Loucy (cell line): ENCODE data around the gene HEPN1.

ENCODE experiments used
- H2AFZ ChIP-seq: fragments of 200-600 bp; sonication (generic); 2 replicates; pipeline ENCODE4 v1.6.0; 2016; ENCODE audit warnings: antibody characterized with exemption, mild to moderate bottlenecking, low read length, moderate library complexity
- H3F3A ChIP-seq: fragments of 200-600 bp; 2 replicates; pipeline ENCODE4 v1.6.0; 2016; ENCODE audit warnings: antibody characterized with exemption, low read depth, mild to moderate bottlenecking
- H3K27me3 ChIP-seq: fragments of 200-600 bp; sonication (generic); 2 replicates; pipeline ENCODE4 v1.6.1; 2014; ENCODE audit warnings: low read length, mild to moderate bottlenecking; ENCODE audit not compliant: insufficient read depth, poor library complexity, severe bottlenecking
- H3K36me3 ChIP-seq: fragments of 200-600 bp; sonication (generic); 2 replicates; pipeline ENCODE4 v1.6.1; 2016; ENCODE audit warnings: low read length; ENCODE audit not compliant: insufficient read depth
- H3K4me1 ChIP-seq: fragments of 200-600 bp; sonication (generic); 2 replicates; pipeline ENCODE4 v1.5.1; 2014; ENCODE audit warnings: low read length, mild to moderate bottlenecking; ENCODE audit not compliant: insufficient read depth, poor library complexity, severe bottlenecking
- H3K4me2 ChIP-seq: fragments of 200-600 bp; sonication (generic); 2 replicates; pipeline ENCODE4 v1.6.0; 2014; ENCODE audit warnings: antibody characterized with exemption, low read length, low read depth, mild to moderate bottlenecking; ENCODE audit not compliant: poor library complexity, severe bottlenecking
- H3K4me3 ChIP-seq: fragments of 200-600 bp; sonication (generic); 2 replicates; pipeline ENCODE4 v1.5.1; 2014; ENCODE audit warnings: low read length, mild to moderate bottlenecking, mixed read lengths; ENCODE audit not compliant: poor library complexity, severe bottlenecking
- H3K79me2 ChIP-seq: fragments of 200-600 bp; sonication (generic); 2 replicates; pipeline ENCODE4 v1.6.1; 2014; ENCODE audit warnings: low read length; ENCODE audit not compliant: insufficient read depth
- H3K9ac ChIP-seq: fragments of 200-600 bp; sonication (generic); 2 replicates; pipeline ENCODE4 v1.6.0; 2014; ENCODE audit warnings: mild to moderate bottlenecking, low read depth, low read length, moderate library complexity; ENCODE audit not compliant: poor library complexity, severe bottlenecking
- H3K9me2 ChIP-seq: fragments of 200-600 bp; sonication (generic); replicated peaks from 2 replicates; pipeline ENCODE4 v1.6.1; 2016; ENCODE audit warnings: low read depth, low read length, mixed read lengths
- H3K9me3 ChIP-seq: fragments of 200-600 bp; sonication (generic); 2 replicates; pipeline ENCODE4 v1.6.1; 2014; ENCODE audit warnings: mild to moderate bottlenecking, antibody characterized with exemption, low read length, low read depth; ENCODE audit not compliant: insufficient read depth
- H4K20me1 ChIP-seq: fragments of 200-600 bp; sonication (generic); 2 replicates; pipeline ENCODE4 v1.6.0; 2014; ENCODE audit warnings: antibody characterized with exemption, low read length, mild to moderate bottlenecking; ENCODE audit not compliant: insufficient read depth, poor library complexity, severe bottlenecking
- EZH2phosphoT487 ChIP-seq: fragments of 200-600 bp; IDR thresholded peaks from 2 replicates; pipeline ENCODE4 v1.6.1; 2018; ENCODE audit warnings: antibody characterized with exemption, mild to moderate bottlenecking, moderate library complexity, borderline replicate concordance
- TF ChIP-seq, protein P1 (sequence below): fragments of 200-600 bp; sonication (generic); conservative IDR thresholded peaks from 2 replicates; pipeline ENCODE4 v1.5.1; 2014; ENCODE audit warnings: mild to moderate bottlenecking, antibody characterized with exemption, low read length

Gene HEPN1

DNA sequence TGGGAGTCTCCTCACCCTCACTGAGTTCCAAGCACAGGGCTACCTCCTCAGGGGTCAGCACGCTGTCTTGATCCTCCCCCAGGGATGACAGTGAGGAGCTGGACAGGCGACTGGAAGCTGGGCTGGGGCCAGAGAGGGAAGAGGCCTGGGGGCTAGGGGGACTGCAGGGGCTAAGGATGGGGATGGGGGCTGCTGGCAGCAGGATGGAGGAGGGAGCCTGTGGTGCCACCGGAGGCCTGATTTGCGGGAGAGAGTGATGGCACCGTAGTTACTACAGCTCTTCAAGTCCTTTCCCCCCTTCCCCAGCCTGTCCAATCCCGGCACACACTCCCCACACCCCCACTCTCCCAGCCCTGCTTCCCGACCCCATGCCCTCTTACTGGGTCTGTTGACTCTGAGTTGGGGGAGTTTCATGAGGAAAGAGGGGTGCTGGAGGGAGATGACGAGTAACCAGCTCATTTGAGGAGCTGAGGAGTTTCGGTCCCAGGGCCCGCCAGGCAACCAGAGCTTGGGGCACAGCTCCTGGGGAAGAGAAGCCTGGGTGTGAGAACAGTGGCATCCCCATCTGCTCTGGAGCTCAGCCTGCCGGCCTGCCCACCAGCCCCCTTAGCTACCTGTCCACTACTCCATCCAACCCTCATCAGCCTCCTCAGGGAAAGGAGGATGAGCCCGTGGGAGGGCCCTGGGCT is 31.9 kb upstream of the HEPN1 start:
- Histone ChIP-seq H3K4me1 (no peaks in the 10 kb centered on the region), H3K4me2 (no peak overlapping the region), H3K79me2 (no peaks in the 10 kb centered on the region), H3K27me3 (no peaks in the 10 kb centered on the region), H4K20me1 (no peaks in the 10 kb centered on the region), H3F3A (no peaks in the 10 kb centered on the region), H3K9me2 (no peaks in the 10 kb centered on the region), H3K4me3 (no peak overlapping the region), H3K9me3 (no peaks in the 10 kb centered on the region), H3K36me3 (no peaks in the 10 kb centered on the region), H3K9ac (no peak overlapping the region), H2AFZ (no peak overlapping the region)
- no peak for TF ChIP-seq EZH2phosphoT487
- TF ChIP-seq, protein P1, sequence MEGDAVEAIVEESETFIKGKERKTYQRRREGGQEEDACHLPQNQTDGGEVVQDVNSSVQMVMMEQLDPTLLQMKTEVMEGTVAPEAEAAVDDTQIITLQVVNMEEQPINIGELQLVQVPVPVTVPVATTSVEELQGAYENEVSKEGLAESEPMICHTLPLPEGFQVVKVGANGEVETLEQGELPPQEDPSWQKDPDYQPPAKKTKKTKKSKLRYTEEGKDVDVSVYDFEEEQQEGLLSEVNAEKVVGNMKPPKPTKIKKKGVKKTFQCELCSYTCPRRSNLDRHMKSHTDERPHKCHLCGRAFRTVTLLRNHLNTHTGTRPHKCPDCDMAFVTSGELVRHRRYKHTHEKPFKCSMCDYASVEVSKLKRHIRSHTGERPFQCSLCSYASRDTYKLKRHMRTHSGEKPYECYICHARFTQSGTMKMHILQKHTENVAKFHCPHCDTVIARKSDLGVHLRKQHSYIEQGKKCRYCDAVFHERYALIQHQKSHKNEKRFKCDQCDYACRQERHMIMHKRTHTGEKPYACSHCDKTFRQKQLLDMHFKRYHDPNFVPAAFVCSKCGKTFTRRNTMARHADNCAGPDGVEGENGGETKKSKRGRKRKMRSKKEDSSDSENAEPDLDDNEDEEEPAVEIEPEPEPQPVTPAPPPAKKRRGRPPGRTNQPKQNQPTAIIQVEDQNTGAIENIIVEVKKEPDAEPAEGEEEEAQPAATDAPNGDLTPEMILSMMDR: no peak

DNA sequence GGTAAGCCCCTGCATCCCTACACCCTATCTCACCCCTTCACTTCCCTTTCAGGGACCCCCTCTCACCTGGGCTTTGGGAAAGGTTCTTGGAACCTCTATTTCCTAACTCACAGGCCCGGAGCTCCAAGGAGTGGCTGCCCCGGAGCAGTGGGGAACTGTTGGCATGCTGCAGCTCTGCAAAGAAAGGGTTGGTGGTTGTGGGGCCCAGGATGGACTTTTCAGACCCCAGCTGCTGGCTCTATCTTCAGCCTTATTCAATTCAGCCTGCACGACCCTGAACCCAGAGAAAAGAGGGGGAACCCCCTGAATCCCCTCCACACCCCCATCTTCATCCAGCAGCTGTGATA is 31.4 kb upstream of the HEPN1 start:
- Histone ChIP-seq H3K9ac (no peak overlapping the region), H3K9me3 (no peaks in the 10 kb centered on the region), H3K9me2 (no peaks in the 10 kb centered on the region), H2AFZ (no peak overlapping the region), H3K4me2 (no peak overlapping the region), H3K27me3 (no peaks in the 10 kb centered on the region), H3K79me2 (no peaks in the 10 kb centered on the region), H3F3A (no peaks in the 10 kb centered on the region), H3K36me3 (no peaks in the 10 kb centered on the region), H4K20me1 (no peaks in the 10 kb centered on the region), H3K4me3 (no peak overlapping the region), H3K4me1 (no peaks in the 10 kb centered on the region)
- TF ChIP-seq, protein P1: no peak
- TF ChIP-seq EZH2phosphoT487: no peak

DNA sequence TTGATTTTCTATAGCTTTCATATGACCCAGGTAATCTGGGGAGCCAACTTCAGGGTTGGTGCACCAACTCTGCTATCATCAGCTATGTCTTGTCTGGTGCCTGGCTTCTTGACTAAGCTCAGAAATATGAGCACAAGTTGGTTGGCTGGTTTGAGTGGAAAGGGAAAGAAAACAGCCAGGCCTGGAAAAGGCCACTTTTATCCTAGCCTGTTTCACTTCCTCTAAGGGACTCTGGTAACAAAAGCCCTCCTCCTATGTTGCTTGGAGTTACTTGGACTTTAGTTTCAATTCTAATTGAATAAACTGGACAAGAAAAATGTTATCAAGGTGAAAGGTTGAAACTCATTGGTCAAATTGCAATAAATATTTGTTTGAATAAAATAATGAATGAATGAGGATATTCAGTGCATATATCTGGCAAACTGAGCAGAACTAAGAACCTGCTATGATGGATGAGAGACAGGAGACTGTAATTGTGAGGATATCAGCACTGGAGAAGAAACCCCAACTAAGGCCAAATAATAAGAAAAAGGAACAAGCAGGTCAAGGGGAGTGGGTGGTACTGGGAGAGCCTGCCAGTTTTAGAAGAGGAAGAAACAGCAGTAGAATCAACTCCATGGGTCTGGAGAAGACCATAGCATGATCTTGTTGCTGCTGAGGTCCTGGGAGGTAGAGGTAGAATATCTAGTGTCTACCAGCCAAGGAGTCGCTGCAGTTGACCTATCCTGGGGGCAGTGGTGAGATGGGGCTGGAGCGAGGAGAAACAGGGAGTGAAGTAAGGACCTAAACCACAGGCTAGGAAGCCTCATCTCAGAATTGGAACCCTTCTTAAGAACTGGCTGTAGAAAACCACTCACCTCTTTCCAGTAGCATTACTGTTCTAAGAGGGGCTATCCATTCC is 29.6 kb upstream of the HEPN1 start:
- TF ChIP-seq EZH2phosphoT487: no peak
- TF ChIP-seq, protein P1: no peak
- Histone ChIP-seq H3K4me3 (no peak overlapping the region), H4K20me1 (no peaks in the 10 kb centered on the region), H3K4me1 (no peaks in the 10 kb centered on the region), H3K4me2 (no peak overlapping the region), H3K79me2 (no peaks in the 10 kb centered on the region), H3F3A (no peaks in the 10 kb centered on the region), H3K9me2 (no peaks in the 10 kb centered on the region), H3K36me3 (no peaks in the 10 kb centered on the region), H3K9ac (no peak overlapping the region), H3K9me3 (no peaks in the 10 kb centered on the region), H2AFZ (no peak overlapping the region), H3K27me3 (no peaks in the 10 kb centered on the region)
